GM12878 (cell line): ENCODE measurements around the gene HIP1. TPM values are rescaled to one million over a fixed set of nuclear protein-coding genes. Genes with fewer than 3 reads are reported as not detected.

ENCODE experiments used
- ATAC-seq: fragments of 200-7000 bp; cut with Tn5 transposase; 3 replicates; pipeline ENCODE4 v1.9.1; 2020; ENCODE audit warnings: mild to moderate bottlenecking, moderate library complexity
- BruUV-seq: library from RNA; stranded (reverse); fragments of 400-500 nt; replicated peaks from 2 replicates; lab custom pipeline; 2021; lab: Mats Ljungman, UMichigan
- CTCF ChIA-PET: fragments of 300-600 bp; sonication (Branson Sonifier 250); formaldehyde crosslinking; extraction: SDS; loops from one replicate; lab custom pipeline; 2021; ENCODE audit warnings: inconsistent platforms; lab: Yijun Ruan, JAX
- POLR2A ChIA-PET: fragments of 350-600 bp; formaldehyde crosslinking; extraction: SDS; loops from one replicate; lab custom pipeline; 2021; ENCODE audit warnings: inconsistent platforms; lab: Charles Lee
- RAD21 ChIA-PET: fragments of 300-600 bp; sonication (Branson Sonifier 250); formaldehyde crosslinking; loops from one replicate; lab custom pipeline; 2023; ENCODE audit warnings: antibody characterized with exemption; ENCODE audit not compliant: unreplicated experiment; lab: Charles Lee
- SMC1A ChIA-PET: fragments of 300-600 bp; sonication (Branson Sonifier 250); formaldehyde crosslinking; loops from one replicate; lab custom pipeline; 2023; ENCODE audit not compliant: unreplicated experiment, uncharacterized antibody; lab: Charles Lee
- DNase-seq: peaks from one replicate; pipeline ENCODE4 v3.0.0-alpha.2; 2011; ENCODE audit warnings: low read depth, low spot score
- FAIRE-seq: peaks from 3 replicates; lab custom pipeline; 2011; peaks lifted over from hg19 to GRCh38; lab: Jason Lieb, UNC
- H2AFZ ChIP-seq: 2 replicates; pipeline ENCODE4 v1.6.0; 2011; ENCODE audit warnings: low read depth, low read length, control low read depth; ENCODE audit not compliant: control insufficient read depth
- H3K27ac ChIP-seq: 2 replicates; pipeline ENCODE4 v1.5.1; 2011; ENCODE audit warnings: control low read depth; ENCODE audit not compliant: control insufficient read depth, insufficient read depth
- H3K27me3 ChIP-seq, 2 experiments: replicated peaks in 1 of 2; 2 replicates each; pipeline versions ENCODE4 v1.6.0 to v1.6.1; 2011; ENCODE audit warnings: low read length in 1 of 2; ENCODE audit not compliant: control insufficient read depth in 2 of 2, insufficient read depth in 2 of 2
- H3K36me3 ChIP-seq, 2 experiments: 2 replicates each; pipeline ENCODE4 v1.5.1; 2011; ENCODE audit warnings: low read length in 1 of 2; ENCODE audit not compliant: control insufficient read depth in 2 of 2, insufficient read depth in 2 of 2
- H3K4me1 ChIP-seq: 2 replicates; pipeline ENCODE4 v1.6.1; 2011; ENCODE audit warnings: mild to moderate bottlenecking, low read length, moderate library complexity, mixed read lengths; ENCODE audit not compliant: control insufficient read depth, insufficient read depth
- H3K4me2 ChIP-seq: 2 replicates; pipeline ENCODE4 v1.6.0; 2011; ENCODE audit warnings: control low read depth; ENCODE audit not compliant: control insufficient read depth, insufficient read depth
- H3K4me3 ChIP-seq: fragments of 200-600 bp; sonication (generic); 2 replicates; pipeline ENCODE4 v1.5.1; 2016
- H3K79me2 ChIP-seq: 2 replicates; pipeline ENCODE4 v1.6.0; 2011; ENCODE audit warnings: low read length; ENCODE audit not compliant: control insufficient read depth, insufficient read depth
- H3K9ac ChIP-seq: 2 replicates; pipeline ENCODE4 v1.8.0; 2011; ENCODE audit warnings: low read length, control low read depth, mixed read lengths; ENCODE audit not compliant: control insufficient read depth, insufficient read depth
- H3K9me3 ChIP-seq: replicated peaks from 3 replicates; pipeline ENCODE4 v1.5.1; 2011; ENCODE audit warnings: mild to moderate bottlenecking, low read length; ENCODE audit not compliant: control insufficient read depth, insufficient read depth
- H4K20me1 ChIP-seq: 2 replicates; pipeline ENCODE4 v1.6.0; 2011; ENCODE audit not compliant: control insufficient read depth, insufficient read depth
- CHD2 ChIP-seq: IDR thresholded peaks from 2 replicates; pipeline ENCODE4 v1.6.1; 2011; ENCODE audit warnings: low read depth, low read length, improper control_type of control experiment, borderline replicate concordance
- EED ChIP-seq: sonication (generic); IDR thresholded peaks from 2 replicates; pipeline ENCODE4 v1.6.1; 2016; ENCODE audit warnings: antibody characterized with exemption, low read depth
- KAT2A ChIP-seq: conservative IDR thresholded peaks from 2 replicates; pipeline ENCODE4 v1.6.1; 2011; ENCODE audit warnings: low read depth, low read length; ENCODE audit not compliant: control insufficient read depth
- NFYB ChIP-seq: IDR thresholded peaks from 2 replicates; pipeline ENCODE4 v1.6.1; 2011; ENCODE audit warnings: low read depth, mild to moderate bottlenecking, low read length, improper control_type of control experiment, moderate library complexity; ENCODE audit not compliant: insufficient read depth
- NRF1 ChIP-seq: conservative IDR thresholded peaks from 2 replicates; pipeline ENCODE4 v1.6.1; 2011; ENCODE audit warnings: mild to moderate bottlenecking, low read depth, low read length, improper control_type of control experiment
- RB1 ChIP-seq: fragments of 450-650 bp; formaldehyde crosslinking; IDR thresholded peaks from 2 replicates; pipeline ENCODE4 v1.6.1; 2017; ENCODE audit warnings: mild to moderate bottlenecking, borderline replicate concordance
- SMAD5 ChIP-seq: IDR thresholded peaks from 2 replicates; pipeline ENCODE4 v1.6.1; 2016; ENCODE audit warnings: antibody characterized with exemption, low read depth
- SMC3 ChIP-seq: IDR thresholded peaks from 2 replicates; pipeline ENCODE4 v1.6.1; 2011; ENCODE audit warnings: low read length, improper control_type of control experiment, borderline replicate concordance
- SUZ12 ChIP-seq: fragments of 200-600 bp; sonication (generic); IDR thresholded peaks from one replicate; pipeline ENCODE4 v1.6.1; 2018; ENCODE audit warnings: antibody characterized with exemption, mild to moderate bottlenecking; ENCODE audit not compliant: unreplicated experiment
- TCF3 ChIP-seq: IDR thresholded peaks from 2 replicates; pipeline ENCODE4 v1.6.1; 2012; ENCODE audit warnings: low read depth, mild to moderate bottlenecking, low read length, borderline replicate concordance; ENCODE audit not compliant: insufficient read depth
- ZNF592 ChIP-seq: fragments of 450-650 bp; IDR thresholded peaks from 2 replicates; pipeline ENCODE4 v1.6.1; 2017; ENCODE audit warnings: mild to moderate bottlenecking, moderate library complexity
- WGBS: methylation state at CpG from one replicate; pipeline ENCODE4 v1.1.6; 2016; ENCODE audit warnings: low lambda C conversion rate; ENCODE audit not compliant: insufficient replicate concordance, insufficient coverage; ENCODE audit errors: missing lambda C conversion rate; 5-methylcytosine and 5-hydroxymethylcytosine counted together
- in situ Hi-C: fragments of 300-500 bp; cut with MboI; formaldehyde crosslinking; loops from 9 replicates; pipeline ENCODE4 v1.14.3; 2018; ENCODE audit warnings: mixed read lengths
- intact Hi-C: fragments of 100-400 bp; cut with micrococcal nuclease; formaldehyde crosslinking; loops from one replicate; pipeline ENCODE4 v1.14.2; 2022; ENCODE audit not compliant: unreplicated experiment
- polyA plus RNA-seq, 11 experiments: library from polyadenylated mRNA; depleted of rRNA in 4 of 11; unstranded in 6 of 11; stranded (reverse) in 5 of 11; fragments of >200 nt; fragmentation: Nextera tagmentation in 4 of 11; fragmentation: Illumina TruSeq in 1 of 11; extraction: Ambion mirVana in 4 of 11; extraction: Trizol in 1 of 11; gene quantifications; 1 replicate in 1 of 11; 2 replicates in 10 of 11; pipeline versions ENCODE4 v1.2.1 to v1.2.3, GENCODE V29; 2011 to 2016; ENCODE audit warnings: inconsistent platforms in 2 of 11, missing spikeins in 2 of 11, low read depth in 1 of 11
- total RNA-seq, 4 experiments: library from RNA; depleted of rRNA in 3 of 4; stranded (reverse); fragments of >200 nt in 3 of 4; fragmentation: Illumina TruSeq in 1 of 4; extraction: Trizol in 1 of 4; gene quantifications; 2 replicates each; pipeline versions ENCODE4 v1.2.1 to v1.2.3, GENCODE V29; 2013 to 2021

The HIP1 gene
- total and polyA plus RNA-seq, 10 of the 15 experiments (the other 5 are each of a cell fraction or from before 2014, with no cell fraction given) = 1.2 to 9.7 (median 3.2) TPM

DNA sequence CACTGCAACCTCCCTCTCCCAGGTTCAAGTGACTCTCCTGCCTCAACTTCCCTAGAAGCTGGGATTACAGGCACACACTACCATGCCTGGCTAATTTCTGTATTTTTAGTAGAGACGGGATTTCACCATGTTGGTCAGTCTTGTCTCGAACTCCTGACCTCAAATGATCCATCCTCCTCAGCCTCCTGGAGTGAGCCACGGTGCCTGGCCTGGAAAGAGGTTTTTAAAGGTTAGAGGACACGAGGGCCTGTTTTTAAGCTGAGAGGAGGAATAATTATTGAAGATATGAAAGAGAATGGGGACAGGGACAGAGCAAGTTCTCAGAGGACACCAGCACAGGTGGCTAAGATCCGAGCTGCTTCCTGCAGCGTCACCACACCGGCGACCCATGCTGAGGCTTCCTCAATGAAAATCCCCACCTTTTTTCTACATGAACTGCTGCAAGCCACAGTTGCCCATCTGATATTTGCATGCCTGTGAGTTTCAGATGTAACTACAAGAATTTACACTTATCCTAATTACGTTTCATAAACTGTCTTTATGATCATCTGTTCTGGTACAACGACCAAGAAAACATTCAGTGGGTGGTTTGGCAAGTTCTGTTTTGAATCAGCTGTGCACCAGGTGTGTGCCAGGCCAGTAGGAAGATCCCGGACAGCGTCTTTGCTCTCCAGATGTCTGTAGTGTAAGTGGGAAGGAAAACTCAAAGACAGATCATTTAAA, 76.0 kb downstream of the HIP1 start (continued):
- TF ChIP-seq NRF1 = no peak

- Histone ChIP-seq H3K9me3 (no peaks in the 10 kb centered on the region), H3K79me2 (no peaks in the 10 kb centered on the region), H4K20me1 (no peaks in the 10 kb centered on the region), H3K36me3 (no peaks in the 10 kb centered on the region)
- CTCF ChIA-PET = no interaction called here
- in situ Hi-C loops = no loop called here
- intact Hi-C loops = no loop called here
- no peak for TF ChIP-seq ZNF592
- no peak for TF ChIP-seq CHD2
- TF ChIP-seq RB1 = no peak
- no peak for TF ChIP-seq SMAD5
- TF ChIP-seq EED = no peak
- no peak for TF ChIP-seq KAT2A
- TF ChIP-seq SMC3 = no peak
- TF ChIP-seq SUZ12 = no peak
- no peak for TF ChIP-seq NFYB
- no peak for TF ChIP-seq TCF3
- TF ChIP-seq, all 136 proteins: peak for 0
- ATAC-seq (no peak), DNase-seq (no peak), FAIRE-seq (no peak)
- Histone ChIP-seq H3K4me3 (no peak overlapping the region), H3K27me3 (no peaks in the 10 kb centered on the region), H3K4me2 (no peak overlapping the region), H3K4me1 (peaks cover 23% of the 10 kb centered on the region), H3K27ac (no peak overlapping the region), H2AFZ (no peak overlapping the region), H3K9ac (no peak overlapping the region)
- WGBS = 96% methylated on average over 13 of the region's 13 CpGs
- SMC1A ChIA-PET = interaction anchor here (0.7 kb wide), 1 partner anchor 187 kb away, joined by 3 read pairs; no protein-coding TSS in a partner anchor
- RAD21 ChIA-PET = no interaction called here
- no TSS peak for BruUV-seq
- POLR2A ChIA-PET = no interaction called here
These were observed 78.0 kb downstream of the HIP1 start for GRCh38 chr7:75660566-75661215.
